GM12878 (cell line): ENCODE results near the gene CAP2. TPM values are rescaled to one million over a fixed set of nuclear protein-coding genes. Genes with fewer than 3 reads are reported as not detected.

ENCODE experiments used
- ATAC-seq: fragments of 200-7000 bp; cut with Tn5 transposase; 3 replicates; pipeline ENCODE4 v1.9.1; 2020; ENCODE audit warnings: mild to moderate bottlenecking, moderate library complexity
- BruUV-seq: library from RNA; stranded (reverse); fragments of 400-500 nt; replicated peaks from 2 replicates; lab custom pipeline; 2021; lab: Mats Ljungman, UMichigan
- CTCF ChIA-PET: fragments of 300-600 bp; sonication (Branson Sonifier 250); formaldehyde crosslinking; extraction: SDS; loops from one replicate; lab custom pipeline; 2021; ENCODE audit warnings: inconsistent platforms; lab: Yijun Ruan, JAX
- POLR2A ChIA-PET: fragments of 350-600 bp; formaldehyde crosslinking; extraction: SDS; loops from one replicate; lab custom pipeline; 2021; ENCODE audit warnings: inconsistent platforms; lab: Charles Lee
- RAD21 ChIA-PET: fragments of 300-600 bp; sonication (Branson Sonifier 250); formaldehyde crosslinking; loops from one replicate; lab custom pipeline; 2023; ENCODE audit warnings: antibody characterized with exemption; ENCODE audit not compliant: unreplicated experiment; lab: Charles Lee
- SMC1A ChIA-PET: fragments of 300-600 bp; sonication (Branson Sonifier 250); formaldehyde crosslinking; loops from one replicate; lab custom pipeline; 2023; ENCODE audit not compliant: unreplicated experiment, uncharacterized antibody; lab: Charles Lee
- DNase-seq: peaks from one replicate; pipeline ENCODE4 v3.0.0-alpha.2; 2011; ENCODE audit warnings: low read depth, low spot score
- FAIRE-seq: peaks from 3 replicates; lab custom pipeline; 2011; peaks lifted over from hg19 to GRCh38; lab: Jason Lieb, UNC
- H2AFZ ChIP-seq: 2 replicates; pipeline ENCODE4 v1.6.0; 2011; ENCODE audit warnings: low read depth, low read length, control low read depth; ENCODE audit not compliant: control insufficient read depth
- H3K27ac ChIP-seq: 2 replicates; pipeline ENCODE4 v1.5.1; 2011; ENCODE audit warnings: control low read depth; ENCODE audit not compliant: control insufficient read depth, insufficient read depth
- H3K27me3 ChIP-seq, 2 experiments: replicated peaks in 1 of 2; 2 replicates each; pipeline versions ENCODE4 v1.6.0 to v1.6.1; 2011; ENCODE audit warnings: low read length in 1 of 2; ENCODE audit not compliant: control insufficient read depth in 2 of 2, insufficient read depth in 2 of 2
- H3K36me3 ChIP-seq, 2 experiments: 2 replicates each; pipeline ENCODE4 v1.5.1; 2011; ENCODE audit warnings: low read length in 1 of 2; ENCODE audit not compliant: control insufficient read depth in 2 of 2, insufficient read depth in 2 of 2
- H3K4me1 ChIP-seq: 2 replicates; pipeline ENCODE4 v1.6.1; 2011; ENCODE audit warnings: mild to moderate bottlenecking, low read length, moderate library complexity, mixed read lengths; ENCODE audit not compliant: control insufficient read depth, insufficient read depth
- H3K4me2 ChIP-seq: 2 replicates; pipeline ENCODE4 v1.6.0; 2011; ENCODE audit warnings: control low read depth; ENCODE audit not compliant: control insufficient read depth, insufficient read depth
- H3K4me3 ChIP-seq: fragments of 200-600 bp; sonication (generic); 2 replicates; pipeline ENCODE4 v1.5.1; 2016
- H3K79me2 ChIP-seq: 2 replicates; pipeline ENCODE4 v1.6.0; 2011; ENCODE audit warnings: low read length; ENCODE audit not compliant: control insufficient read depth, insufficient read depth
- H3K9ac ChIP-seq: 2 replicates; pipeline ENCODE4 v1.8.0; 2011; ENCODE audit warnings: low read length, control low read depth, mixed read lengths; ENCODE audit not compliant: control insufficient read depth, insufficient read depth
- H3K9me3 ChIP-seq: replicated peaks from 3 replicates; pipeline ENCODE4 v1.5.1; 2011; ENCODE audit warnings: mild to moderate bottlenecking, low read length; ENCODE audit not compliant: control insufficient read depth, insufficient read depth
- H4K20me1 ChIP-seq: 2 replicates; pipeline ENCODE4 v1.6.0; 2011; ENCODE audit not compliant: control insufficient read depth, insufficient read depth
- GABPA ChIP-seq: IDR thresholded peaks from 2 replicates; pipeline ENCODE4 v1.6.1; 2014; ENCODE audit warnings: antibody characterized with exemption, low read depth, mild to moderate bottlenecking, inconsistent platforms
- IKZF2 ChIP-seq, 2 experiments: fragments of 450-650 bp; IDR thresholded peaks; 2 replicates each; pipeline ENCODE4 v1.6.1; 2017; ENCODE audit warnings: mild to moderate bottlenecking in 2 of 2, moderate library complexity in 2 of 2
- MLLT1 ChIP-seq: fragments of 450-650 bp; IDR thresholded peaks from 2 replicates; pipeline ENCODE4 v1.6.1; 2016; ENCODE audit warnings: mild to moderate bottlenecking
- NFXL1 ChIP-seq: fragments of 450-650 bp; IDR thresholded peaks from 2 replicates; pipeline ENCODE4 v1.6.1; 2017; ENCODE audit warnings: antibody characterized with exemption, mild to moderate bottlenecking, borderline replicate concordance
- RELB ChIP-seq: fragments of 450-650 bp; IDR thresholded peaks from 2 replicates; pipeline ENCODE4 v1.6.1; 2017; ENCODE audit warnings: low read depth, mild to moderate bottlenecking, moderate library complexity
- SMAD5 ChIP-seq: IDR thresholded peaks from 2 replicates; pipeline ENCODE4 v1.6.1; 2016; ENCODE audit warnings: antibody characterized with exemption, low read depth
- YBX1 ChIP-seq: fragments of 450-650 bp; IDR thresholded peaks from 2 replicates; pipeline ENCODE4 v1.6.1; 2016; ENCODE audit warnings: antibody characterized with exemption
- ZBTB40 ChIP-seq: fragments of 450-650 bp; IDR thresholded peaks from 2 replicates; pipeline ENCODE4 v1.6.1; 2016; ENCODE audit warnings: mild to moderate bottlenecking, moderate library complexity, borderline replicate concordance
- WGBS: methylation state at CpG from one replicate; pipeline ENCODE4 v1.1.6; 2016; ENCODE audit warnings: low lambda C conversion rate; ENCODE audit not compliant: insufficient replicate concordance, insufficient coverage; ENCODE audit errors: missing lambda C conversion rate; 5-methylcytosine and 5-hydroxymethylcytosine counted together
- in situ Hi-C: fragments of 300-500 bp; cut with MboI; formaldehyde crosslinking; loops from 9 replicates; pipeline ENCODE4 v1.14.3; 2018; ENCODE audit warnings: mixed read lengths
- intact Hi-C: fragments of 100-400 bp; cut with micrococcal nuclease; formaldehyde crosslinking; loops from one replicate; pipeline ENCODE4 v1.14.2; 2022; ENCODE audit not compliant: unreplicated experiment
- polyA plus RNA-seq, 11 experiments: library from polyadenylated mRNA; depleted of rRNA in 4 of 11; unstranded in 6 of 11; stranded (reverse) in 5 of 11; fragments of >200 nt; fragmentation: Nextera tagmentation in 4 of 11; fragmentation: Illumina TruSeq in 1 of 11; extraction: Ambion mirVana in 4 of 11; extraction: Trizol in 1 of 11; gene quantifications; 1 replicate in 1 of 11; 2 replicates in 10 of 11; pipeline versions ENCODE4 v1.2.1 to v1.2.3, GENCODE V29; 2011 to 2016; ENCODE audit warnings: inconsistent platforms in 2 of 11, missing spikeins in 2 of 11, low read depth in 1 of 11
- total RNA-seq, 4 experiments: library from RNA; depleted of rRNA in 3 of 4; stranded (reverse); fragments of >200 nt in 3 of 4; fragmentation: Illumina TruSeq in 1 of 4; extraction: Trizol in 1 of 4; gene quantifications; 2 replicates each; pipeline versions ENCODE4 v1.2.1 to v1.2.3, GENCODE V29; 2013 to 2021

Gene CAP2
- total and polyA plus RNA-seq, 10 of the 15 experiments (the other 5 are each of a cell fraction or from before 2014, with no cell fraction given): 0.10 to 2.0 (median 0.15) TPM; not detected in 7

- Histone ChIP-seq H3K36me3 (no peaks in the 10 kb centered on the region; a peak in 1 of 4 replicates), H3K9ac (peak overlapping the region; percentile 66), H3K9me3 (no peaks in the 10 kb centered on the region), H2AFZ (peak overlapping the region; percentile 95), H3K4me1 (no peaks in the 10 kb centered on the region; the same call in 1 of the 2 replicates), H3K27ac (no peak overlapping the region; the same call in 1 of the 2 replicates), H3K4me3 (peak overlapping the region; percentile 95), H3K4me2 (peak overlapping the region; percentile 97), H4K20me1 (no peaks in the 10 kb centered on the region), H3K27me3 (no peaks in the 10 kb centered on the region), H3K79me2 (peaks cover 5% of the 10 kb centered on the region)
- CTCF ChIA-PET: interaction anchor here (0.9 to 2.5 kb wide), 4 partner anchors 9 to 106 kb away, joined by 3 to 24 read pairs (median 6); partner anchors contain the start of gene NUP153
- no peak for TF ChIP-seq NFXL1
- TF ChIP-seq IKZF2 (IDR thresholded peaks at IDR 0.05): no peak
- TF ChIP-seq MLLT1: peak; percentile 24; the same call in 1 of the 2 replicates
- 0 out of 2 replicates have a peak, but pooled peaks have one; percentile 18 for TF ChIP-seq ZBTB40
- TF ChIP-seq GABPA: no peak
- no peak for TF ChIP-seq SMAD5
- TF ChIP-seq YBX1: no peak
- TF ChIP-seq RELB: no peak
- POLR2A ChIA-PET: interaction anchor here (0.5 to 2.5 kb wide), 2 partner anchors 61 to 101 kb away, joined by 3 to 12 read pairs; no protein-coding TSS in a partner anchor
- in situ Hi-C loops (no loop called here), intact Hi-C loops (loop anchor here (2.0 kb wide), 1 partner anchor 105 kb away; the partner anchor contains the start of gene NUP153)
- ATAC-seq (no peak), DNase-seq (no peak), FAIRE-seq (no peak)
- RAD21 ChIA-PET: interaction anchor here (0.6 to 2.0 kb wide), 7 partner anchors 11 to 104 kb away, joined by 3 to 13 read pairs (median 3); no protein-coding TSS in a partner anchor
- 87% methylated on average over 5 of the region's 5 CpGs for WGBS
- TSS peak; percentile 61 for BruUV-seq
- SMC1A ChIA-PET: interaction anchor here (0.7 to 3.2 kb wide), 9 partner anchors 9 to 208 kb away, joined by 3 to 12 read pairs (median 3); partner anchors contain the start of gene CAP2
These were observed 207.9 kb downstream of the CAP2 start for GRCh38 chr6:17601386-17601703.
